GM12878 (cell line): ENCODE measurements around the gene AP4E1. TPM values are rescaled to one million over a fixed set of nuclear protein-coding genes. Genes with fewer than 3 reads are reported as not detected.

ENCODE experiments used
- ATF7 ChIP-seq: fragments of 450-650 bp; IDR thresholded peaks from 2 replicates; pipeline ENCODE4 v1.6.1; 2016; ENCODE audit warnings: low read depth, mild to moderate bottlenecking
- BRCA1 ChIP-seq: IDR thresholded peaks from 2 replicates; pipeline ENCODE4 v1.6.1; 2011; ENCODE audit warnings: low read depth, low read length, improper control_type of control experiment
- ETV6 ChIP-seq, 2 experiments: fragments of 450-650 bp in 1 of 2; IDR thresholded peaks in 1 of 2; conservative IDR thresholded peaks in 1 of 2; 2 replicates each; pipeline ENCODE4 v1.6.1; 2014; ENCODE audit warnings: antibody characterized with exemption in 1 of 2, borderline replicate concordance in 1 of 2, low read depth in 1 of 2, mild to moderate bottlenecking in 1 of 2, moderate library complexity in 1 of 2
- FOXM1 ChIP-seq: IDR thresholded peaks from 2 replicates; pipeline ENCODE4 v1.6.1; 2012; ENCODE audit warnings: low read depth, mild to moderate bottlenecking, inconsistent platforms, low read length, moderate library complexity
- GABPA ChIP-seq: IDR thresholded peaks from 2 replicates; pipeline ENCODE4 v1.6.1; 2014; ENCODE audit warnings: antibody characterized with exemption, low read depth, mild to moderate bottlenecking, inconsistent platforms
- GATAD2B ChIP-seq: fragments of 450-650 bp; conservative IDR thresholded peaks from 2 replicates; pipeline ENCODE4 v1.6.1; 2017; ENCODE audit warnings: low read depth, mild to moderate bottlenecking, moderate library complexity
- MTA2 ChIP-seq: fragments of 450-650 bp; IDR thresholded peaks from 2 replicates; pipeline ENCODE4 v1.6.1; 2016; ENCODE audit warnings: low read depth, mild to moderate bottlenecking, moderate library complexity
- PAX5 ChIP-seq: IDR thresholded peaks from 2 replicates; pipeline ENCODE4 v1.6.1; 2011; ENCODE audit warnings: low read depth, low read length, borderline replicate concordance
- PML ChIP-seq: IDR thresholded peaks from 2 replicates; pipeline ENCODE4 v1.6.1; 2012; ENCODE audit warnings: low read length, inconsistent platforms
- POLR2AphosphoS2 ChIP-seq: IDR thresholded peaks from 2 replicates; pipeline ENCODE4 v1.6.1; 2011; ENCODE audit warnings: low read depth, mild to moderate bottlenecking, low read length, improper control_type of control experiment, moderate library complexity
- PRDM15 ChIP-seq: fragments of 450-650 bp; formaldehyde crosslinking; IDR thresholded peaks from 2 replicates; pipeline ENCODE4 v1.4.0; 2020; ENCODE audit warnings: mild to moderate bottlenecking, moderate library complexity
- SPI1 ChIP-seq: IDR thresholded peaks from 2 replicates; pipeline ENCODE4 v1.6.1; 2011; ENCODE audit warnings: low read depth, mild to moderate bottlenecking, low read length, moderate library complexity, borderline replicate concordance; ENCODE audit not compliant: insufficient read depth
- SREBF1 ChIP-seq: IDR thresholded peaks from 2 replicates; pipeline ENCODE4 v1.6.1; 2012; ENCODE audit warnings: mild to moderate bottlenecking, low read length
- SREBF2 ChIP-seq: IDR thresholded peaks from 2 replicates; pipeline ENCODE4 v1.6.1; 2012; ENCODE audit warnings: mild to moderate bottlenecking, low read length
- STAT1 ChIP-seq: fragments of 450-650 bp; conservative IDR thresholded peaks from 2 replicates; pipeline ENCODE4 v1.6.1; 2014; ENCODE audit warnings: antibody characterized with exemption, mild to moderate bottlenecking
- TBL1XR1 ChIP-seq: IDR thresholded peaks from 2 replicates; pipeline ENCODE4 v1.6.1; 2012; ENCODE audit warnings: low read depth, low read length, improper control_type of control experiment
- WRNIP1 ChIP-seq: IDR thresholded peaks from 2 replicates; pipeline ENCODE4 v1.6.1; 2011; ENCODE audit warnings: low read depth, low read length, improper control_type of control experiment, borderline replicate concordance
- ZBED1 ChIP-seq: IDR thresholded peaks from 2 replicates; pipeline ENCODE4 v1.6.1; 2016; ENCODE audit warnings: borderline replicate concordance
- ZNF384 ChIP-seq: IDR thresholded peaks from 2 replicates; pipeline ENCODE4 v1.6.1; 2012; ENCODE audit warnings: low read depth, mild to moderate bottlenecking, low read length, improper control_type of control experiment, borderline replicate concordance
- polyA plus RNA-seq, 11 experiments: library from polyadenylated mRNA; depleted of rRNA in 4 of 11; unstranded in 6 of 11; stranded (reverse) in 5 of 11; fragments of >200 nt; fragmentation: Nextera tagmentation in 4 of 11; fragmentation: Illumina TruSeq in 1 of 11; extraction: Ambion mirVana in 4 of 11; extraction: Trizol in 1 of 11; gene quantifications; 1 replicate in 1 of 11; 2 replicates in 10 of 11; pipeline versions ENCODE4 v1.2.1 to v1.2.3, GENCODE V29; 2011 to 2016; ENCODE audit warnings: inconsistent platforms in 2 of 11, missing spikeins in 2 of 11, low read depth in 1 of 11
- total RNA-seq, 4 experiments: library from RNA; depleted of rRNA in 3 of 4; stranded (reverse); fragments of >200 nt in 3 of 4; fragmentation: Illumina TruSeq in 1 of 4; extraction: Trizol in 1 of 4; gene quantifications; 2 replicates each; pipeline versions ENCODE4 v1.2.1 to v1.2.3, GENCODE V29; 2013 to 2021
- TF ChIP-seq, protein P1 (sequence below): fragments of 450-650 bp; formaldehyde crosslinking; IDR thresholded peaks from 2 replicates; pipeline ENCODE4 v1.4.0; 2022; ENCODE audit warnings: mild to moderate bottlenecking, moderate library complexity
- TF ChIP-seq, protein P2 (sequence below): IDR thresholded peaks from 2 replicates; pipeline ENCODE4 v1.6.1; 2012; ENCODE audit warnings: low read depth, low read length, improper control_type of control experiment

The AP4E1 gene
- total and polyA plus RNA-seq, 10 of the 15 experiments (the other 5 are each of a cell fraction or from before 2014, with no cell fraction given) = 1.2 to 11.4 (median 6.7) TPM

- TF ChIP-seq GATAD2B (peak; percentile 47), ETV6 (conservative IDR thresholded peaks at IDR 0.05 in 1 of 2, IDR thresholded peaks at IDR 0.05 in 1 of 2; ENCODE audit: borderline replicate concordance in 1 of 2, low read depth in 1 of 2) (peak; percentile 64 to 68; a peak in 1 of 4 replicates), BRCA1 (peak; percentile 58), ZBED1 (no peak), STAT1 (0 out of 2 replicates have a peak, but pooled peaks have one; percentile 82), WRNIP1 (no peak; the same call in 1 of the 2 replicates), TBL1XR1 (0 out of 2 replicates have a peak, but pooled peaks have one; percentile 22), GABPA (peak; percentile 82), SREBF2 (no peak), SPI1 (peak; percentile 81), SREBF1 (no peak; the same call in 1 of the 2 replicates), FOXM1 (peak; percentile 72; the same call in 1 of the 2 replicates), ZNF384 (peak; percentile 64), PRDM15 (no peak), PAX5 (peak; percentile 30; the same call in 1 of the 2 replicates), MTA2 (no peak), PML (no peak; the same call in 1 of the 2 replicates), POLR2AphosphoS2 (0 out of 2 replicates have a peak, but pooled peaks have one; percentile 47), ATF7 (0 out of 2 replicates have a peak, but pooled peaks have one; percentile 24)
- TF ChIP-seq, protein P1, sequence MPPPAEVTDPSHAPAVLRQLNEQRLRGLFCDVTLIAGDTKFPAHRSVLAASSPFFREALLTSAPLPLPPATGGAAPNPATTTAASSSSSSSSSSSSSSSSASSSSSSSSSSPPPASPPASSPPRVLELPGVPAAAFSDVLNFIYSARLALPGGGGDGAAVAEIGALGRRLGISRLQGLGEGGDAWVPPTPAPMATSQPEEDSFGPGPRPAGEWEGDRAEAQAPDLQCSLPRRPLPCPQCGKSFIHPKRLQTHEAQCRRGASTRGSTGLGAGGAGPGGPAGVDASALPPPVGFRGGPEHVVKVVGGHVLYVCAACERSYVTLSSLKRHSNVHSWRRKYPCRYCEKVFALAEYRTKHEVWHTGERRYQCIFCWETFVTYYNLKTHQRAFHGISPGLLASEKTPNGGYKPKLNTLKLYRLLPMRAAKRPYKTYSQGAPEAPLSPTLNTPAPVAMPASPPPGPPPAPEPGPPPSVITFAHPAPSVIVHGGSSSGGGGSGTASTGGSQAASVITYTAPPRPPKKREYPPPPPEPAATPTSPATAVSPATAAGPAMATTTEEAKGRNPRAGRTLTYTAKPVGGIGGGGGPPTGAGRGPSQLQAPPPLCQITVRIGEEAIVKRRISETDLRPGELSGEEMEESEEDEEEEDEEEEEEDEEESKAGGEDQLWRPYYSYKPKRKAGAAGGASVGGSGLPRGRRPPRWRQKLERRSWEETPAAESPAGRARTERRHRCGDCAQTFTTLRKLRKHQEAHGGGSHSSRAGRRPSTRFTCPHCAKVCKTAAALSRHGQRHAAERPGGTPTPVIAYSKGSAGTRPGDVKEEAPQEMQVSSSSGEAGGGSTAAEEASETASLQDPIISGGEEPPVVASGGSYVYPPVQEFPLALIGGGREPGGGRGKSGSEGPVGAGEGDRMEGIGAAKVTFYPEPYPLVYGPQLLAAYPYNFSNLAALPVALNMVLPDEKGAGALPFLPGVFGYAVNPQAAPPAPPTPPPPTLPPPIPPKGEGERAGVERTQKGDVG (CRISPR knock-in tag) = no peak
- TF ChIP-seq, protein P2, sequence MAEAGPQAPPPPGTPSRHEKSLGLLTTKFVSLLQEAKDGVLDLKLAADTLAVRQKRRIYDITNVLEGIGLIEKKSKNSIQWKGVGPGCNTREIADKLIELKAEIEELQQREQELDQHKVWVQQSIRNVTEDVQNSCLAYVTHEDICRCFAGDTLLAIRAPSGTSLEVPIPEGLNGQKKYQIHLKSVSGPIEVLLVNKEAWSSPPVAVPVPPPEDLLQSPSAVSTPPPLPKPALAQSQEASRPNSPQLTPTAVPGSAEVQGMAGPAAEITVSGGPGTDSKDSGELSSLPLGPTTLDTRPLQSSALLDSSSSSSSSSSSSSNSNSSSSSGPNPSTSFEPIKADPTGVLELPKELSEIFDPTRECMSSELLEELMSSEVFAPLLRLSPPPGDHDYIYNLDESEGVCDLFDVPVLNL = peak; percentile 60; the same call in 1 of the 2 replicates
Observed at GRCh38 chr15:50908209-50909009, at the start of gene AP4E1 (continued).
